ENCODE results near the gene PI4KB. TPM values are rescaled to one million over a fixed set of nuclear protein-coding genes. Genes with fewer than 3 reads are reported as not detected.
"Not testable (repeated sequence)": the region's sequence is repeated elsewhere in the genome, so short reads cannot be mapped to it uniquely, and the experiment has no call there.

PI4KB gene
- total RNA-seq, result 70.0 TPM

DNA sequence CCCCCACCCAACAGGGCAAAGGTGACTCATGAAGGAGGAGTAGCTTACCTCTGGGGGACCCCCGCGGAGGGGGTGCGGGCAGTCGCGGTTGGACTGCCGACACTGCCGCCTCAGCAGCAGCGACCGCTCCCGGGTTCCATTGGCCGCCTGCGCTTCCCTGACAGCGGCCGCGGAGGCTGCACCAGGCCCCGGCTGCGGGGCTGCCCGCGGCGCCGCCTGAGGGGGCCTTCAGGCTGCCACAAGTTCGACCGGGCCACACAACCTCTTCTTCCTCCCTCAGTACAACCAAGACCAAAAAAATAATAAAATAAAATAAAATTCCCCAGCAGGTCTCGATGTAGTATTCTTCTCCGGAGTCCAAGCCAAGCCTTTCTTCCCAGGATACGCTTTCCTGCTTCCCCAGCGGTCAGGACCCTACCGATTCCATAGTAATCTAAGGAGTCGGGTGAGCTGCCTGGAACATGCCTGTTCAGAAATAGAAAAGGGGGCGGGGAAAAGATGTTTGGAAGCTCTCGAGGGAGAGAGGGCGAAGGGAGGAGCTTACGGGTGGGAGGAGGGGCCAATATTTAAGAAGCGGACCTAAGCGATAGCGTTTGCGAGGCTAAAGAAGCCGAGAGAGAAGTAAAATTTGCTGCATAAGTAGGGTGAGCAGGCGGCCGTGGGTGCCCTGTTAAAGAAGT, at the start of gene PI4KB:
TSS of gene PI4KB (minus strand) at position 194 of the 680 bp plus-strand sequence. CDS start 10,935 bp downstream, outside the sequence.
- DNase-seq (ENCODE audit: low read depth in 2 of 3, low spot score in 2 of 3), result peak; percentile 73 to 99 (median 98)

DNA sequence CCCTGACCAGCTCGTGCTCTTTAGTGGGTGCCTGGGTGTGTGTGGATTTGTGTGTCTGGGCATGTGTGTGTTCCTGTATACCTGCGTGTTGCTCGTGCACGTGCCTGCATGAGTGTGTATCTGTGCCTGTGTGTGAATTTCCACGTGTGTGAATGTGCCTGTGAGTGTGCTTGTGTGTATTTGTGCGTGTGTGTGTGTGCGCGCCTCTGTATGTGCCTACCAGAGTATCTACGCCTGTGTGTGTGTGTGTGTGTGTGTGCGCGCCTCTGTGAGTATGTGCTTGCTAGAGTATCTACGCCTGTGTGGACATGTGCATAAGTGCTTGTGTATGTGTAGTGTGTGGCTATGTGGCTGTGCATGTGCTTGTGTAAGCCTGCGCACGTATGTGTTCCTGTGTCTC, 46.0 kb upstream of the PI4KB start:
- DNase-seq (ENCODE audit: low read depth in 2 of 3, low spot score in 2 of 3), result no peak

DNA sequence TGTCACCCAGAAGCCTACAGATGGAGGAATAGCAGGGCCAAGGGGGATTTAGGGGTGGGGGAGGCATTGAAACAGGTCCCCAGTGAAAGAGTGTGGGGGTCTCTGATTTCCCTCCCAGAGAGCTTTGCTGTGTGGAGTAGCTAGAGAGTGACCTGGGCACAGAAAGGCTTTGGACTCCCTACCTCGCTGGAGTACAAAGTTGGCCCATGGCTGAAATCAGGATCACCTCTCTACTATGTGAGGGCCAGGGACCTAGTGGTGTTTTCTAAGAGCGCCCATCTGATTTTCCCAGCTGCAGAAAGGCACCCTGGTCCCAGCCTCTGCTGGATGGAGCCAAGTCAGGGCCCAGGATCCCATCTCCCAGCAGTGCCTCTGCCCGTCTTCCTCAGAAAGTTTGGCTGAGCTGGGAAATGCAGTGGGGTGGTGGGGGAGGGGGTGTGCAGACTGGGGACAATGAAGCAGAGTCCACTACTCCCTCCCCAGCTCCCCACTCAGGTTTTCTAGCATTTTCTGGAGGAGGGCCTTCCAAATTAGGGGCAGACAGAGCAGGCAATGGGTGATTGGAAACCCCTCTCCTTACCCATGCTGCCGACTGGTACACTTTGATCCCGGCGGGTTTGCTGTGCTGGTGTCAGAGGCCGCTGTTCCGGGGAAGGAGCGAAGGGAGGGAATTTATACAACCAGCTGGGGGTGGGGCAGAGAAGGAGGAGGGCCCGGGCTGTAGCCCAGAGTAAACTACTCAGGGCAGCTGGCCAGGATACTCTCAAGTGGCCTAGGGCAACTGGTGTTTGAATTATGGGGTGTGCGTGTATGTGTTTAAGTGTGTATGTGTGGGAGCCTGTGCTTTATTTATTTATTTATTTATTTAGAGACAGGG, 45.1 kb upstream of the PI4KB start, which contains the start of gene SELENBP1:
TSS of gene SELENBP1 (minus strand) at position 648 of the 877 bp plus-strand sequence. CDS start at position 584, 64 bp downstream.
- DNase-seq (ENCODE audit: low read depth in 2 of 3, low spot score in 2 of 3), result no peak

DNA sequence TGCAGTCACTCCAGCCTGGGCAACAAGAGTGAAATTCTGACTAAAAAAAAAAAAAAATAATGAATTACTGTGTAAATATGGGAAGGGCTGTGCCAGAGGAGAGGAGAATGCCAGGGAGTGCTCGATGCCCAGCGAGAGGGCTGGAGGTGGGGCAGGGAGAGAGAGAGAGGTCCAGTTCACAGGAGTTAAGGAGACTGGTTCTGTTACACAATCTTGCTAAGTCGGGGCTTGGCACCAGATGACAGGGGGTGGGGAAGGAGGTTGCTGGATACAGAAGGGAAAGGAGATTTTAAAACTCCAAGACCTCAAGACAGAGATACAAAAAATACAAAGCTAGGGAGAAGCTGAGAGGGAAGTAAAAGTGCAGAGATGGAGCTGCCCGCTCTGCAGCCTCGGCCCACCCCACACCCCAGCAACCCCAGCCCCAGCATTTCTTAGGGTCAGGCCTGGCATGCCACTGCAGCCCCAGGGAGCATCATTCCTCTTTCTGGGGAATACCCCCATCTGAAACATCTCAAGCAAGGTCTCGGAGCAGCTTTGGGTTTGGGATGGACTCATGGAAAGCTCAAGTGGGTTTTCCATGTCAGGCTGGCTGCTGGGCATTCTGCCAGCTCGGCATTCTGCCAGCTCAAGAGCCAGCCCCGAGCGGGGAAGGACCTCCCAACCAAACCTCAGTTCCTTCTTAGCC, 44.3 kb upstream of the PI4KB start:
- peak in 1 of 3 donors; percentile 38 for DNase-seq (ENCODE audit: low read depth in 2 of 3, low spot score in 2 of 3)

DNA sequence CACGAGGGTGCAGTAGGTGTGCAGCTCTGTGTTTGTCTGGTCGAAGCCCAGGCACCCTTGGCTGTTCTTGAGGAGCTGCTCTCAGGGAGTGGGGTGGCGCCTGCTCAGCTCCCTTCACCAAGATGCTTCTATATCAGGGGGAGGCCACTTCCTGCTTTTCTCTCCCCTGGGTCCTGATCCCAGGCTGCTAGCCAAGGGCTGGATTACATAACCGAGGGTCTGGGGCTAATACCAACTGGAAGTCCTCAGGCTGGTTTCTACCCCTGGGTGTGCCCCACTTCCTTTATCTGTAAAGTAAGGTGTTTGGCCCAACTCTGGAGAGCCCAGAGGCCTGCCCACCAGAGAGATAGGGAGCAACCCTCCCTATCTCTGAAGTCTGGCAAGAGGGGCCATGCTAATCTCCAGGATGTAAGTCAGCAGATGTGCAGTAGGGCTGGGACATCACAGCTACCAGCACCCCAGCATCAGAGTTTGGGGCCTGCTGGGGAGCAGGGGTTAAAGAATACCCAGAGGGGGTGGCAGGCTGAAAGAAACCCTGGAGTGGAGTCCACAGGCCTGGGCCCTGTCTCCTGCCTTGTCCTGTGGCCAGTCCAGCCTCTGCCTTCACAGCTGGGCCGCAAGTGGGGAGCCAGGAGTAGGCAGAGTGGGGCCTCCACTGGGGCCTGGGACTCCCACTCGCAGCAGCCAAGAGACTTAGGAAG, 43.1 kb upstream of the PI4KB start:
- peak in 2 of 3 donors; percentile 30 to 52 for DNase-seq (ENCODE audit: low read depth in 2 of 3, low spot score in 2 of 3)

DNA sequence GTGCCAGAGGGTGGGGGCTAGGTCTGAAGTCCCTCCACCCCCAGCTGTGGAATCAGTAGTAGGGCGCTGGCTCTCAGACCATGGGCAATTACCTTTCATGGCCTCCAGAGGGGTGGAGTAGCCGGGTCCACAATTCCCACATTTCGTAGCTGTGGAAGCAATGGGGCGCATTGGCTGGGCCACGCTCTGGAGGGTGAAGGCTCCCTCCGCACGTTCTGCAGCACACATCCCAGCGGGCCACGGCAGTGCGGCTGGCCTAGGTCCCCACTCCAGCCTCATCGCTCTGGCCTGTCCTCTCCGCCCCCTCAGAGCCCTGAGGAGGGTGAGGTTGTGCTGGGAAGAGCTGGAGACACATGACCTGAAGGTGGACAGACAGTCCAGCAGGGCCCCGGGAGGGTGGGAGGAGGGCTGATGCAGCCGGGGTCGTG, 42.4 kb upstream of the PI4KB start:
- DNase-seq (ENCODE audit: low read depth in 2 of 3, low spot score in 2 of 3), result no peak

DNA sequence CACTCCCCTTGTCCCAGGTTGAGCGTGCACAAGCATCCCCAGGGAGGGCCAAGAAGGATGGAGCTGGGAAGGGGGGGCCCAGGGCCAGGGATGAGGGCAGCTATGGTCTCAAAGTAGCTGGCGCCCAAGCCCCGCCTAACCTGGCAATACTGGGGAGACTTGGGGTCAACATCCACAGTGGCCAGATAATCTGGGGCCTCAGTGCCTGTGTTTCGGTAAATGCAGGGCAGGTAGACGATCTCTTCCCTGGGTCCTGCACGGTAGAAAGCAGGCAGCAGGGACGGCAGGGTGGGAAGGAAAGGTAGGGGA, 42.0 kb upstream of the PI4KB start:
- DNase-seq (ENCODE audit: low read depth in 2 of 3, low spot score in 2 of 3), result no peak

DNA sequence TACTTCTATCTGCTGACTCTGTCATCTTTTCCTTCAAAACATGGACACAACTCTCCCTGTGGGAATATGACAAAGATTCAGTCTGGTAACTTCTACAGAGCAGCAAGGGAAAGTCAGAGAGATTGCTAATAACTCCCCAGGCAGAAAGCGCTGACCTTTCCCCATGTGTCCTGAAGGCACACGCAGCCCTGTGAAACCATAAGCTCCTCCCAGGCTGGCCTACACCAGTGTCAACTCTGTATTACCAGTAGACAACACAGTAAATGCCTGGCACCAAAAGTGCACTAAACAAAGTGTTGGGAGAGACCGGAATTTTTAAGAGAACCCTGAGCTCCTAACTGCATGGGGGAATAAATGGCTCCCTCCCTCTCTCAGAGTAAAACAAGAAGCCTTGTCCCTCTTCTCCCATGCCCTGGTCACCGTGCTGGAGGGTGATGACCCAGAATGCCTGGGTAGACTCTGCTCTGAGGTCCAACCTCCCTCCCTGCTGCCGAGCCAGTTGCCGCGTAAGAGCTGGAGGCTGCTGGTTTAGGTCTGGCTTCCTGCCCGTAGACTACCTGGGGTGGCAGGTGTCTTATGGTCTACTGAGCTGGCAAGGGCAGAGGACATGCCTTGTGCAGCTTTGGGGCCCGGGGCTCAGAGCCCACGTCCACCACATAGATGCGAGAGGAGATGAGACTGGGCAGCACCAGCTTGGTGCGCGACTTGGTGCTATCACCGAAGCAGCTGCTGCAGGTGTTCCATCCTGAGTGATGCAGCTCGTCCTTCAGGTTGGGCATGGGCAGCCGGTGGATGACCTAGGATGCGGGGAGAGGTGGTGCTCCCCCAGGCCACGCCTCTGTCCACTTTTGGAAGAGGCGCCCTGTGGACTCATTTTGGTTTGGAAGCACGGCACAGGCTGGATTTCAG, 41.4 kb upstream of the PI4KB start:
- DNase-seq (ENCODE audit: low read depth in 2 of 3, low spot score in 2 of 3), result no peak

DNA sequence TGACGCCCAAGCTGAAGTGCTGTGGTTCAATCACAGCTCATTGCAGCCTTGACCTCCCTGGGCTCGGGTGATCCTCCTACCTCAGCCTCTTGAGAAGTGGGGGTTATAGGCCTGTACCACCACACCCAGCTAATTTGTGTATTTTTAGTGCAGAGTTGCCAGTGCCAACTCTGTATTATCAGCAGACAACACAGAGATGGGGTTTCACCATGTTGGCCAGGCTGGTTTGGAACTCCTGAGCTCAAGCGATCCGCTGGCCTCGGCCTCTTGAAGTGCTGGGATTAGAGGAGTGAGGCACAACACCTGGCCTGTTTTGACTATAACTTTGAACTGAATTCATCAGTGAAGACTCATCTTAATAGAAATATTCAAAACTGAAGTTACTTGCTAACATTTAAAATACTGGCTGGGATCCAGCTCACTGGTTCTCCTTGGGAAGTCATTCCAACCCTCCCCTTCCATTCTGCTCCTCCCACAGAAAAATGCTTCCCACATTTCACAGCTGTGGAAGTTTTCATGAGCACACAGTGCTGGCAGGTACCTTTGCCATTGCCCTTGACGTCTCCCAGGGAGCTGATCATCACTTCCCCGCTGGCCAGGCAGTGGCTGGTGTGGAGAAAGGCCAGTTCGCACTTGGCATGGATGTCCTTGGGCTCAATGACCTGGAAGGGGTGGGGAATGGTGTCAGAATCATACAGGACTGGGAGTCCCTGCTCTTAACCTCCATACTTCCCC, 40.6 kb upstream of the PI4KB start:
- DNase-seq (ENCODE audit: low read depth in 2 of 3, low spot score in 2 of 3), result no peak

DNA sequence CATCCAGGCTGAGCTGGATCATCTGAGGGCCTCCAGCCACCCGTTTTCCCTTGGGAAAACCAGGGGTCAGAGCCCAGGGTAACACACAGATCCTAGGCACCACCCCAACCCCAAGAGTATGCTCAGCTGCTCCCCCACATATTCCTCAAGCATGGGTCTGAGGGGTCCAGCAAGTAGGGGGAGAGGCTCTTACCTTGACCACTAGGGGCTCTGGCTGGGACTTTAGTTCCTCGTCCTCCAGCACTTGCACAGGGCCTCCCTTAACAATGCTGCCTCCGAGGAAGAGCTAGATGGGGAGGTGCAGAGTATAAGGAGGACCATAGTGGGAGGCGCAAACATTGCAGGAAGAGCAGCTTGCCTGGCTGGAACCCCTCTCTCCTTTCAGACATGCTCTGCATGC, 37.8 kb upstream of the PI4KB start:
- DNase-seq (ENCODE audit: low read depth in 2 of 3, low spot score in 2 of 3), result no peak

DNA sequence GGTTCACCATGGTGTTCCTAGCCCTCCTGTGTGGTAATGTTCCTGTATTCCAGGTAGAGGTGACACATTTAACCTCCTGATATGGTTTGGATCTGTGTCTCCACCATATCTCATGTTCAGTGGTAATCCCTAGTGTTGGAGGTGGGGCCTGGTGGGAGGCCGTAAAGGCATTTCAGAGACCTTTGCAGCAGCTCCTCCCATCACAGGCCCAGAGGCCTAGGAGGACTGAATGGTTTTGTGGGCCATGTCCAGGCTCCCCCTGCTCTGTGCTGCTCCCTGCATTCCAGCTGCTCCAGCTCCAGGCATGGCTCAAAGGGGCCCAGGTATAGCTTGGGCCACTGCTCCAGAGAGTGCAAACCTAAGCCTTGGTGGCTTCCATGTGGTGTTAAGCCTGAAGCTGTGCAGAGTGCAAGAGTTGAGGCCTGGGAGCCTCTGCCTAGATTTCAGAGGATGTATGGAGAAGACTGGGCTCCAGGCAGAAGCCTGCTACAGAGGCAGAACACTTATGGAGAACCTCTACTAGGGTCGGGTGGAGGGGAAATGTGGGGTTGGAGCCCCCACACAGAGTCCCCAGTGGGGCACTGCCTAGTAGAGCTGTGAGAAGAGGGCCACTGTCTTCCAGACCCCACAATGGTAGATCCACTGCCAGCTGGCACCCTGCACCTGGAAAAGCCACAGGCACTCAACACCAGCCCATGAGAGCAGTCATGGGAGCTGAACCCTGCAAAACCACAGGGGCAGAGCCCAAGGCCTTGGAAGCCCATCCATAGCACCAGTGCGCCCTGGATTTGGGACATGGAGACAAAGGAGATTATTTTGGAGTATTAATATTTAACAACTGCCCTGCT, 35.3 kb upstream of the PI4KB start:
- DNase-seq (ENCODE audit: low read depth in 2 of 3, low spot score in 2 of 3), result no peak

DNA sequence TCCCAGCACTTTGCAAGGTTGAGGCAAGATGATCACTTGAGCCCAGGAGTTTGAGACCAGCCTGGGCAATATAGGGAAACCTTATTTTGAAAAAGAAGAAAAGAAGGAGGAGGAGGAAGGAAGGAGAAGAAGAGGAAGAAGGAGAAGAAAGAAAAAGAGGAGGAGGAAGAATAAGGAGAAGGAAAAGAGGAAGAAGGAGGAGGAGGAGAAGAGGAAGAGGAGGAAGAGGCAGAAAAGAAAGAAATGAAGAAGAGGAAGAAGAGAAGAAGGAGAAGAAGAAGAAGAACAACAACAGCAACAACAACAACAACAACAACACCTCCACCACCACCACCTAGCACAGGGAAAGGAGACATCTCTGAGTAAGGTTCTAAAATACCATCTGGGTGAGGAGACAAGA, 34.7 kb upstream of the PI4KB start:
- no peak for DNase-seq (ENCODE audit: low read depth in 2 of 3, low spot score in 2 of 3)

DNA sequence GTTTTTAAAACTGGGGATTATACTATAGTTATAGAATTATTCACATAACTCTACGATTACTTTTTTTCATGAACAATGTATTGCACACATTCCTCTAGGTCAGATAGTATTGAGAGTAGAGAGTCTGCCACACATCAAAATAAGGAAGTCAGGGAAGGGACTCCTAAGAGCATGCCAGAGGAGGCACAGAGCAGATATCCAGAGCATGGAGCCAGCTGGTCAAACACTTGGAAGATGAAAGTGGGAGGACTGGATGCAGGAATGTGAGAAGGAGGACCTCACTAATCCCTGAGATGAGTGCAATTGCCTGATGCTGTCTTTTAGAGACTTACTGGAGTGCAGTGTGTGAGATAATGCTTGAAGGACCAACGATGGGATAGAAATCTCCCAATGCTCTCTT, 29.5 kb upstream of the PI4KB start:
- no peak for DNase-seq (ENCODE audit: low read depth in 2 of 3, low spot score in 2 of 3)

DNA sequence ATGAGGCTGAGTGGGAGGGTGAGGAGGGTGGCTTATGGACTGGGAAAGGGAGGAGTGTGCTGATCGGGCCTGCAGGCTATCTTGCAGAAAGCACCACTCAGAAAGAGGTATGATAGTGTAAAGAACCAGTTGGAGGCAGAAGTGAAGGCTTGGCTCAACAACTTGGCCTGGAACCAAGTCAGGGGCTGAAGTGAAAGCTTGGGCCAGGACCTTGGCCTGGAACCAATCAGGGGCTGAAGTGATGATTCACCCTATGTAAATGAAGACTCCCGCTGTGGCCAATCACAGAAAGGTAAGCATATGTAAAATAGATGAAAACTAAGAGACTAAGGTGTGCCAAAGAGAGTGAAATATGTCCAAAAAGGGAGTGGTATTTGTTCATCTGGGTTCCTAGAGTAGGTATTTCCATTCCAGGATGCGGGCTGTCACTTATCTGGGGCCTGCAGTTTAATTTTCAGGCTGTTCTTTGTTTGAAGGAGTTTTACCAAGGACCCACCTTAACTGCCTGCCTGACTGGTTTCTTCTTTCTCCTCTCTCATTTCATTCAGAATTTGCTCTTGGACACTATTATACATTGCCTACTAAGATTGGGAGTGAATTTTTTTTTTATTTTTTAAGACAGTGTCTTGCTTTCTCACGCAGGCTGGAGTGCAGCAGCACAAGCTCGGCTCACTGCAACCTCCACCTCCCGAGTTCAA, 25.0 kb upstream of the PI4KB start:
- DNase-seq (ENCODE audit: low read depth in 2 of 3, low spot score in 2 of 3), result no peak

DNA sequence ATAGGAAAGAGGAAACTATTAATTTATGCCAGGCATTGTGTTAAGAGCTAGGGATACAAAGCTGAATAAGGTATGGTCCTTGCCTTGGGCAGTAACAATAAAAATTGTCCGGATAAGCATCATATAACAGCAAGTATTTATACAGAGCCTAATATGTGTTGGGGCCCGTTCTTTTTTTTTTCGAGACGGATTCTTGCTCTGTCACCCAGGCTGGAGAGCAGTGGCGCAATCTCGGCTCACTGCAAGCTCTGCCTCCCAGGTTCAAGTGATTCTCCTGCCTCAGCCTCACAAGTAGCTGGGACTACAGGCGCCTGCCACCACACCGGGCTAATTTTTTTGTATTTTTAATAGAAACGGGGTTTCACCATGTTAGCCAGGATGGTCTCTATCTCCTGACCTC, 23.1 kb upstream of the PI4KB start:
- not testable (repeated sequence) for DNase-seq (ENCODE audit: low read depth in 2 of 3, low spot score in 2 of 3)

DNA sequence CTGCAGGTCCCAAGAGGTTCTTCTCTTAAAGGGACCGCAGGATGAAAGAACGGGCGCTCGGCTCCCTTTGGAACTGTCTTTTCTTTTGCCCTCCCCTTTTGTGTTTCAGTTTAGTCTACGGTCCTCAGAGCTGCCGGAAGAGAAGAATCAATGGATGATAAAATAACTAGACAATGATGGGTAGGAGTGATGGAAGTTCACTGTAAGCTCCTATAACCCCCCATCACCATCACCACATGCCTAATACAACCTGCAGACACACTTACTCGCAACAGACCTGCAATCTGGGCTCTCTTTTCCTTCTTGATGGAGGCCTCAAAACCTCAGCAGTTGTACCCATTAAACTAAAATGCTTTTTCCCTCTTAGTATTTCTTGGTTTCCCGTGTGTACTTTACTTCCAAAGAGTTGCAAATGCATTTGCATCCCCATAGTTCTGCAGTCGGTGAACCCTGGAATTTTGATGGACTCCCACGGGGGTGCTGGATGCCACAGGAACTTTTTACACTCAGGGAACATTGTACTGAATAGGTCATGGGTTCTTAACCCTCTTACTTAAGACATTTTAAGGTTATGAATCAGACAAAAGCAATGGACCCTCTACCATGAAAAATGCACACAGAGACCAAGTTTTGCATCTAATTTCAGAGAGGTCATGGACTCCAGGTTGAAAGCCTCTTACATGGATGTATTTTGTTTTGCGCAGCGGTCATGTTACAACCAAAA, 20.5 kb upstream of the PI4KB start:
- no peak for DNase-seq (ENCODE audit: low read depth in 2 of 3, low spot score in 2 of 3)
